K562 (cell line): ENCODE results near the gene HIVEP1.

Experiments
- CBX2 ChIP-seq: fragments of 200-600 bp; sonication (generic); IDR thresholded peaks from one replicate; pipeline ENCODE4 v1.6.1; 2012; ENCODE audit warnings: mild to moderate bottlenecking, low read length, inconsistent platforms; ENCODE audit not compliant: insufficient read depth, poor library complexity, severe bottlenecking
- CREB1 ChIP-seq, 2 experiments: sonication (generic) in 1 of 2; formaldehyde crosslinking in 1 of 2; IDR thresholded peaks; 2 replicates each; pipeline versions ENCODE4 v1.6.1 to v1.8.0; 2012 to 2022; ENCODE audit warnings: inconsistent platforms in 1 of 2, mild to moderate bottlenecking in 1 of 2, missing genetic modification reagents in 1 of 2, moderate library complexity in 1 of 2
- EP300 ChIP-seq: IDR thresholded peaks from 2 replicates; pipeline ENCODE4 v1.6.1; 2012; ENCODE audit warnings: low read length, improper control_type of control experiment
- MTA1 ChIP-seq: fragments of 450-650 bp; IDR thresholded peaks from 2 replicates; pipeline ENCODE4 v1.6.1; 2017; ENCODE audit warnings: borderline replicate concordance
- PHF20 ChIP-seq: fragments of 450-650 bp; IDR thresholded peaks from 2 replicates; pipeline ENCODE4 v1.6.1; 2018; ENCODE audit not compliant: partially characterized antibody
- PHF8 ChIP-seq: fragments of 200-600 bp; sonication (generic); IDR thresholded peaks from 2 replicates; pipeline ENCODE4 v1.6.1; 2012; ENCODE audit warnings: mixed run types, mild to moderate bottlenecking, inconsistent platforms, low read length, moderate library complexity, borderline replicate concordance
- POLR2A ChIP-seq: fragments of 450-650 bp; conservative IDR thresholded peaks from 2 replicates; pipeline ENCODE4 v1.6.1; 2016
- POLR2G ChIP-seq: fragments of 200-400 bp; formaldehyde crosslinking; IDR thresholded peaks from 2 replicates; pipeline ENCODE4 v1.6.1; 2017; ENCODE audit warnings: low read depth, mild to moderate bottlenecking, antibody characterized with exemption, low read length, moderate library complexity
- ZNF140 ChIP-seq: fragments of 250-450 bp; sonication (Bioruptor Pico); IDR thresholded peaks from 2 replicates; pipeline ENCODE4 v1.8.0; 2021; ENCODE audit warnings: moderate library complexity, mild to moderate bottlenecking, inconsistent platforms
- ZNF175 ChIP-seq: fragments of 200-800 bp; sonication (Bioruptor generic); IDR thresholded peaks from 2 replicates; pipeline ENCODE4 v1.6.1; 2016; ENCODE audit warnings: low read depth, mild to moderate bottlenecking, missing genetic modification characterization, missing compliant biosample characterization
- TF ChIP-seq, protein P1 (sequence below): sonication (generic); formaldehyde crosslinking; IDR thresholded peaks from 2 replicates; pipeline ENCODE4 v1.4.0; 2020; ENCODE audit warnings: mild to moderate bottlenecking, missing genetic modification reagents
- TF ChIP-seq, protein P2 (sequence below): fragments of 450-650 bp; IDR thresholded peaks from 2 replicates; pipeline ENCODE4 v1.7.1; 2018; ENCODE audit warnings: mild to moderate bottlenecking, low read depth; ENCODE audit not compliant: partially characterized antibody
- TF ChIP-seq, protein P3 (sequence below): fragments of 450-650 bp; IDR thresholded peaks from one replicate; pipeline ENCODE4 v1.6.1; 2018; ENCODE audit warnings: mild to moderate bottlenecking, moderate library complexity; ENCODE audit not compliant: partially characterized antibody

DNA sequence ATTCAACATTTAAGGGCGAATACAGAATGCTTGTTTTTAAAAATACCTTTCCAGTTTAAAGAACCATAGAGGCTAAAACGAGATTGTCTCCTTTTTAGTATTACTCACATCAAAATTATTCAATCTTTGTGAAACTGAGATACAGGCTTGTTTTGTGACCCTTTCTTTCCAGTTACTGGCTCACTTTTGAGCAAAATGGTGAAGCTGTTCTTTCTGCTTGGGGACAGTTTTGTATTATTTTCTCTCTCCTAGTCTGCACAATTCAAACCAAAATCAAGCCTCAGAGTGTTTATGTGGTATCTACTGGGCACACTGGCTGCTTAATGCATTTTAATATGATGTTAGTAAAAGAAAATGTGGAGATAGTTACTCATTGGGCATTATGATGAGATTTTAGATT, 36.5 kb downstream of the HIVEP1 start:
- TF ChIP-seq MTA1 (no peak), ZNF140 (CRISPR knock-in tag) (no peak), EP300 (no peak), CBX2 (no peak), POLR2A (no peak), POLR2G (no peak), PHF20 (no peak), PHF8 (no peak), ZNF175 (CRISPR knock-in tag) (no peak), CREB1 (IDR thresholded peaks at IDR 0.05) (no peak), CREB1 (CRISPR knock-in tag; IDR thresholded peaks at IDR 0.05) (no peak)
- TF ChIP-seq, protein P1, sequence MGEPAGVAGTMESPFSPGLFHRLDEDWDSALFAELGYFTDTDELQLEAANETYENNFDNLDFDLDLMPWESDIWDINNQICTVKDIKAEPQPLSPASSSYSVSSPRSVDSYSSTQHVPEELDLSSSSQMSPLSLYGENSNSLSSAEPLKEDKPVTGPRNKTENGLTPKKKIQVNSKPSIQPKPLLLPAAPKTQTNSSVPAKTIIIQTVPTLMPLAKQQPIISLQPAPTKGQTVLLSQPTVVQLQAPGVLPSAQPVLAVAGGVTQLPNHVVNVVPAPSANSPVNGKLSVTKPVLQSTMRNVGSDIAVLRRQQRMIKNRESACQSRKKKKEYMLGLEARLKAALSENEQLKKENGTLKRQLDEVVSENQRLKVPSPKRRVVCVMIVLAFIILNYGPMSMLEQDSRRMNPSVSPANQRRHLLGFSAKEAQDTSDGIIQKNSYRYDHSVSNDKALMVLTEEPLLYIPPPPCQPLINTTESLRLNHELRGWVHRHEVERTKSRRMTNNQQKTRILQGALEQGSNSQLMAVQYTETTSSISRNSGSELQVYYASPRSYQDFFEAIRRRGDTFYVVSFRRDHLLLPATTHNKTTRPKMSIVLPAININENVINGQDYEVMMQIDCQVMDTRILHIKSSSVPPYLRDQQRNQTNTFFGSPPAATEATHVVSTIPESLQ (CRISPR knock-in tag), result no peak
- TF ChIP-seq, protein P2, sequence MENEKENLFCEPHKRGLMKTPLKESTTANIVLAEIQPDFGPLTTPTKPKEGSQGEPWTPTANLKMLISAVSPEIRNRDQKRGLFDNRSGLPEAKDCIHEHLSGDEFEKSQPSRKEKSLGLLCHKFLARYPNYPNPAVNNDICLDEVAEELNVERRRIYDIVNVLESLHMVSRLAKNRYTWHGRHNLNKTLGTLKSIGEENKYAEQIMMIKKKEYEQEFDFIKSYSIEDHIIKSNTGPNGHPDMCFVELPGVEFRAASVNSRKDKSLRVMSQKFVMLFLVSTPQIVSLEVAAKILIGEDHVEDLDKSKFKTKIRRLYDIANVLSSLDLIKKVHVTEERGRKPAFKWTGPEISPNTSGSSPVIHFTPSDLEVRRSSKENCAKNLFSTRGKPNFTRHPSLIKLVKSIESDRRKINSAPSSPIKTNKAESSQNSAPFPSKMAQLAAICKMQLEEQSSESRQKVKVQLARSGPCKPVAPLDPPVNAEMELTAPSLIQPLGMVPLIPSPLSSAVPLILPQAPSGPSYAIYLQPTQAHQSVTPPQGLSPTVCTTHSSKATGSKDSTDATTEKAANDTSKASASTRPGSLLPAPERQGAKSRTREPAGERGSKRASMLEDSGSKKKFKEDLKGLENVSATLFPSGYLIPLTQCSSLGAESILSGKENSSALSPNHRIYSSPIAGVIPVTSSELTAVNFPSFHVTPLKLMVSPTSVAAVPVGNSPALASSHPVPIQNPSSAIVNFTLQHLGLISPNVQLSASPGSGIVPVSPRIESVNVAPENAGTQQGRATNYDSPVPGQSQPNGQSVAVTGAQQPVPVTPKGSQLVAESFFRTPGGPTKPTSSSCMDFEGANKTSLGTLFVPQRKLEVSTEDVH, result no peak
- TF ChIP-seq, protein P3, sequence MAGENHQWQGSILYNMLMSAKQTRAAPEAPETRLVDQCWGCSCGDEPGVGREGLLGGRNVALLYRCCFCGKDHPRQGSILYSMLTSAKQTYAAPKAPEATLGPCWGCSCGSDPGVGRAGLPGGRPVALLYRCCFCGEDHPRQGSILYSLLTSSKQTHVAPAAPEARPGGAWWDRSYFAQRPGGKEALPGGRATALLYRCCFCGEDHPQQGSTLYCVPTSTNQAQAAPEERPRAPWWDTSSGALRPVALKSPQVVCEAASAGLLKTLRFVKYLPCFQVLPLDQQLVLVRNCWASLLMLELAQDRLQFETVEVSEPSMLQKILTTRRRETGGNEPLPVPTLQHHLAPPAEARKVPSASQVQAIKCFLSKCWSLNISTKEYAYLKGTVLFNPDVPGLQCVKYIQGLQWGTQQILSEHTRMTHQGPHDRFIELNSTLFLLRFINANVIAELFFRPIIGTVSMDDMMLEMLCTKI, result no peak
